ENCODE results near the gene PTPRH. TPM values are rescaled to one million over a fixed set of nuclear protein-coding genes. Genes with fewer than 3 reads are reported as not detected.

Gene PTPRH
- total RNA-seq, 1 experiment from 2014 or later, result 2.3 TPM

DNA sequence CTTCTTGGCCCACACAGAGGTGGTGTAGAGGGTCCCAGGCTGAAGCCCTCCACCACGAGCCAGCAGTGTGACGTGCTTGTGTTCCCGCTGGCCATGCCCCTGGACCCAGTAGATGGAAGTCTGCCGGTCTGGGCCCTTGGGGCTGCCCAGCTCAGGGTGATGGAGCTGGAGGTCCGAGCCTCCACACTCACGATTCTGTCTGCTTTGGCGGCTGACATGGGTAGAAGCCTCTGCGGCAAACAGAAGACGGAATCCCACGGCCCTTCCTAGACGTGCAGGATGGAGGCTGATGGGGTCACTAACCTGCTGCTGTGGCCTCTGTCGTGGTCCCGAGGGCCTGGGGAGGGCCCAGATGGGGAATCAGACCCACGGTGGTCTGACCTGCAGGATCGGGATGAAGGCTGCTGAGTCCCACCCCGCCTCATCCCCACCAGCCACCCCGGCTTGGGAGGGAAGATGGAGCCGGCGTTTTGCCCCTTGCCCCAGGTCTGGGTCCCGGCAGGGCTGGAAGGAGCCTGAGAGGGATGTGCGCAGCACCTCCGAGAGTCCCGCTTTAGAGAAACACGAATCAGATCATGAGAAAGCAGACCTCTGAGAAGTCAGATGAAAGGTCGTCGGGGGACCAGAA lies 14.9 kb upstream of the PTPRH start:
- no TSS peak for BruUV-seq (replicated peaks)
- H3K27me3 ChIP-seq (replicated peaks; ENCODE audit: control insufficient read depth, insufficient read depth, low read length), result no peaks in the 10 kb centered on the region
- TF ChIP-seq, protein P1, sequence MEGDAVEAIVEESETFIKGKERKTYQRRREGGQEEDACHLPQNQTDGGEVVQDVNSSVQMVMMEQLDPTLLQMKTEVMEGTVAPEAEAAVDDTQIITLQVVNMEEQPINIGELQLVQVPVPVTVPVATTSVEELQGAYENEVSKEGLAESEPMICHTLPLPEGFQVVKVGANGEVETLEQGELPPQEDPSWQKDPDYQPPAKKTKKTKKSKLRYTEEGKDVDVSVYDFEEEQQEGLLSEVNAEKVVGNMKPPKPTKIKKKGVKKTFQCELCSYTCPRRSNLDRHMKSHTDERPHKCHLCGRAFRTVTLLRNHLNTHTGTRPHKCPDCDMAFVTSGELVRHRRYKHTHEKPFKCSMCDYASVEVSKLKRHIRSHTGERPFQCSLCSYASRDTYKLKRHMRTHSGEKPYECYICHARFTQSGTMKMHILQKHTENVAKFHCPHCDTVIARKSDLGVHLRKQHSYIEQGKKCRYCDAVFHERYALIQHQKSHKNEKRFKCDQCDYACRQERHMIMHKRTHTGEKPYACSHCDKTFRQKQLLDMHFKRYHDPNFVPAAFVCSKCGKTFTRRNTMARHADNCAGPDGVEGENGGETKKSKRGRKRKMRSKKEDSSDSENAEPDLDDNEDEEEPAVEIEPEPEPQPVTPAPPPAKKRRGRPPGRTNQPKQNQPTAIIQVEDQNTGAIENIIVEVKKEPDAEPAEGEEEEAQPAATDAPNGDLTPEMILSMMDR (IDR thresholded peaks at IDR 0.05; ENCODE audit: insufficient read depth in 1 of 2, low read depth in 1 of 2, low read length in 1 of 2, severe bottlenecking in 1 of 2, unreplicated experiment in 1 of 2), result no peak
- Mint-ChIP-seq H3K36me3 (ENCODE audit: insufficient read depth, unreplicated experiment) (peaks cover 79% of the 10 kb centered on the region), H3K27ac (ENCODE audit: unreplicated experiment) (no peak overlapping the region), H3K9me3 (ENCODE audit: unreplicated experiment) (peaks cover 20% of the 10 kb centered on the region), H3K4me1 (ENCODE audit: low read depth, unreplicated experiment) (peaks cover 26% of the 10 kb centered on the region), H3K4me3 (ENCODE audit: unreplicated experiment) (no peak overlapping the region), H3K27me3 (ENCODE audit: insufficient read depth, unreplicated experiment) (no peaks in the 10 kb centered on the region)
- intact Hi-C loops (cut with micrococcal nuclease; ENCODE audit: unreplicated experiment), result no loop called here
- no peak overlapping the region for H3K4me3 ChIP-seq (ENCODE audit: low read depth, low read length)
- DNase-seq, result no peak
- peaks cover 20% of the 10 kb centered on the region for H3K4me1 ChIP-seq
- POLR2A ChIA-PET, result no interaction called here
- CTCF ChIA-PET, result no interaction called here
- 0 out of 2 replicates have a peak, but pooled peaks cover 4% of the 10 kb centered on the region for H3K9me3 ChIP-seq
- peaks cover 2% of the 10 kb centered on the region for H3K36me3 ChIP-seq (ENCODE audit: control insufficient read depth, insufficient read depth, low read length)

DNA sequence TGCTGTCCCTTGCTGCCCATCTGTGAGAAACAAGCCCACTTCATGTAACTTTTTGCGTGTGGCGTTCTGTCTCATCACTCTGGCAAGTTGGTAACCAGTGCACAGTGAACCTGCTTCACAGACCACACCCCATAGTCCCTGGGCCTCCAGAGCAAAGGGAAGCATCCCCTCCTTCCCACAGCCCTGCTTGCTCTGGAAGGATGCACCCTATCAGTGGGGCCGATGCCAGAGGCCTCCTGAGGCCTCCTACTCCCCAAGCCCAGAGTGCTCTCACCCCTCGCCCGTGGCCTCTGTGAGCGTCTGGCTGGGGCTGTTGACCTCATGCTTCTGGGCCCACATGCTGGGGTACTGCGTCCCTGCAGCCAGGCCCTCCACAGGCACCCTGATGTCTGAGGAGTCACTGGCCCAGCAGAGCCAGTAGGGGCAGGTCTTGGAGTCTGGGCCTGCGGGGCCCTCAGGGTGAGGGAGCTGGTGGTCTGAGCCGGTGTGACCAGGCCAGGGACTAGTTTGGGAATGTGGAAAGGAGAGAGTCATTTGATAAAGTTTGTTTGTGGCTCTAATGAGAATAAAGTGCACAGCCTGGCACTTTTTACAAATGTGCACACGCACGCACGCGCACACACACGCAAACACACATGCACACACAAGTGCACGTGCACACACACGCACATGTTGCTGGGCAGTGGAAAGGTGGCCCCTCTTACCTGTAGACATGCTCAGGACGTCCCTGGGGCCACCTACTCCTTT lies 14.2 kb upstream of the PTPRH start:
- POLR2A ChIA-PET, result no interaction called here
- intact Hi-C loops (cut with micrococcal nuclease; ENCODE audit: unreplicated experiment), result no loop called here

DNA sequence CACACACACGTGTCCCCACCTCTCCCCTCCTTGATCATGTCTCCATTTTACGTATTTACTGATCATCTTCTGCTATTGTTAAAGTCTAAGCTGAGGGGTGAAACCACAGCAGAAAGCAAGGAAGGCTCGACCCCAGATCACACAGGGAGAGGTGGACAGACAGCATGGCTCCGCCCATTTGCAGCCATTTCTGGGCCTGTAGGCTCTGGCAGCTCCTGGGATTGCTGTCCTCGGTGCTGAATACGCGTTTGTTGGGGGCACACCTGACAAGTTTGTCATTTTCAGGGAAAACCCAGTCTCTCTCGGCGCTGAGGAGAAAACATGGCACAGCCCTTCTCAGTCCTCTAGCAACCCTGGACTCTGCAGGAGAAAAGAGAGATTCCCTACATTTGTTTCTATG lies 11.2 kb upstream of the PTPRH start:
- peak in 1 of 2 experiments; percentile 42 for DNase-seq
- 0 out of 2 replicates have a peak, but pooled peaks cover 6% of the 10 kb centered on the region for H3K4me1 ChIP-seq
- H3K27me3 Mint-ChIP-seq (ENCODE audit: insufficient read depth, unreplicated experiment), result no peaks in the 10 kb centered on the region
- ChIA-PET CTCF (no interaction called here), POLR2A (no interaction called here)
- H3K4me1 Mint-ChIP-seq (ENCODE audit: low read depth, unreplicated experiment), result peaks cover 4% of the 10 kb centered on the region
- intact Hi-C loops (cut with micrococcal nuclease; ENCODE audit: unreplicated experiment), result no loop called here
- TF ChIP-seq, protein P1 (IDR thresholded peaks at IDR 0.05; ENCODE audit: insufficient read depth in 1 of 2, low read depth in 1 of 2, low read length in 1 of 2, severe bottlenecking in 1 of 2, unreplicated experiment in 1 of 2), result no peak
- peaks cover 28% of the 10 kb centered on the region for H3K9me3 Mint-ChIP-seq (ENCODE audit: unreplicated experiment)
- H3K36me3 ChIP-seq (ENCODE audit: control insufficient read depth, insufficient read depth, low read length), result no peaks in the 10 kb centered on the region; the same call in 1 of the 2 replicates
- no peak overlapping the region for H3K4me3 ChIP-seq (ENCODE audit: low read depth, low read length)
- no peak overlapping the region for H3K4me3 Mint-ChIP-seq (ENCODE audit: unreplicated experiment)
- no TSS peak for BruUV-seq (replicated peaks)
- 0 out of 2 replicates have a peak, but pooled peaks cover 4% of the 10 kb centered on the region for H3K9me3 ChIP-seq
- no peaks in the 10 kb centered on the region for H3K27me3 ChIP-seq (replicated peaks; ENCODE audit: control insufficient read depth, insufficient read depth, low read length)
- peaks cover 69% of the 10 kb centered on the region for H3K36me3 Mint-ChIP-seq (ENCODE audit: insufficient read depth, unreplicated experiment)
- H3K27ac Mint-ChIP-seq (ENCODE audit: unreplicated experiment), result no peak overlapping the region

More for the DNA sequence above, 14.2 kb upstream of the PTPRH start:
- H3K27me3 Mint-ChIP-seq (ENCODE audit: insufficient read depth, unreplicated experiment), result no peaks in the 10 kb centered on the region
- H3K4me1 ChIP-seq, result peaks cover 13% of the 10 kb centered on the region
- no peak overlapping the region for H3K4me3 ChIP-seq (ENCODE audit: low read depth, low read length)
- H3K4me3 Mint-ChIP-seq (ENCODE audit: unreplicated experiment), result no peak overlapping the region
- BruUV-seq (replicated peaks), result no TSS peak
- H3K36me3 Mint-ChIP-seq (ENCODE audit: insufficient read depth, unreplicated experiment), result peaks cover 75% of the 10 kb centered on the region
- no peaks in the 10 kb centered on the region for H3K27me3 ChIP-seq (replicated peaks; ENCODE audit: control insufficient read depth, insufficient read depth, low read length)
- CTCF ChIA-PET, result no interaction called here
- 0 out of 2 replicates have a peak, but pooled peaks cover 4% of the 10 kb centered on the region for H3K9me3 ChIP-seq
- TF ChIP-seq, protein P1 (IDR thresholded peaks at IDR 0.05; ENCODE audit: insufficient read depth in 1 of 2, low read depth in 1 of 2, low read length in 1 of 2, severe bottlenecking in 1 of 2, unreplicated experiment in 1 of 2), result no peak
- peaks cover 21% of the 10 kb centered on the region for H3K4me1 Mint-ChIP-seq (ENCODE audit: low read depth, unreplicated experiment)
- no peak for DNase-seq
- peaks cover 20% of the 10 kb centered on the region for H3K9me3 Mint-ChIP-seq (ENCODE audit: unreplicated experiment)
- H3K27ac Mint-ChIP-seq (ENCODE audit: unreplicated experiment), result no peak overlapping the region
- peaks cover 2% of the 10 kb centered on the region for H3K36me3 ChIP-seq (ENCODE audit: control insufficient read depth, insufficient read depth, low read length)

Measured in Caco-2 (cell line).